HG03196 (cell line): ENCODE data around the gene ARHGEF40.
"Not testable (repeated sequence)": the region's sequence is repeated elsewhere in the genome, so short reads cannot be mapped to it uniquely, and the experiment has no call there.

Experiments used
- ATAC-seq: cut with Tn5 transposase; IDR thresholded peaks from one replicate; pipeline ENCODE4 v1.9.1; 2021; ENCODE audit not compliant: unreplicated experiment

ARHGEF40 gene

DNA sequence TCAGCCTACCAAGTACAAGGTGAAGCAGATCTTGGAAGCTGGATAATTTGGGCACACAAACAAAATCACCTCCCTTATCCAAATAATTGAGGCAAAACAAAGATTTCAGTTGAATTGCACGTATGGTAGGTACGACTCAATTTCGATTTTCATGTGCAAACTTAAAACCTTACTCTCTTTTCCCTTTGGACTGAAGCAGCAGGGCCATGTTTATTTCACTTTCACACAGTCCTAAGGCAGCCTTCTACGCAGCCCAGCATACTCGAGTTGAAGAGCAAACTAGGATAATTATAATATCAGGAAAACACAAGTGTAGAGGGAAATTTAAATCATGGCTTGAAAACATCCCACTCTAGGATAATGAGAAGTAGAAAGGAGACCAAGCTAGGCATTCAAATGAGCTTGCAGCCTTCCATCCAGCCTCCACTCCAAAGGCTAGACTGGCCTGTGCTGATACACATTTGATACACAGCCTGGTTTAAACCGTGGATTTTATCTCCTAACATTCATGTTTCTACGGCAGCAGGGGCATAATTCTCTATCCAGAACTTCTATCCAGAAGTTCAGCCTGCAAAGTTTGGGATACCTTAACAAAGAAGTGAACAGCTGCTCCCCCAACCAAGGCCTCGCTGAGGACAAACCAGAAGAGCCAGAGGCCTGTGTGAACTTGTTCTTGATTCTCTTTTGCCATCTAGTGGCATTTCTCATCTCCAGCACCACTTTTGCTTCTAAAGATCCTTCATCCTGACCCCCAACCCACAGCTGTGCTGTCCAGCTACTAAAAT lies 30.3 kb upstream of the ARHGEF40 start:
- no peak for ATAC-seq

DNA sequence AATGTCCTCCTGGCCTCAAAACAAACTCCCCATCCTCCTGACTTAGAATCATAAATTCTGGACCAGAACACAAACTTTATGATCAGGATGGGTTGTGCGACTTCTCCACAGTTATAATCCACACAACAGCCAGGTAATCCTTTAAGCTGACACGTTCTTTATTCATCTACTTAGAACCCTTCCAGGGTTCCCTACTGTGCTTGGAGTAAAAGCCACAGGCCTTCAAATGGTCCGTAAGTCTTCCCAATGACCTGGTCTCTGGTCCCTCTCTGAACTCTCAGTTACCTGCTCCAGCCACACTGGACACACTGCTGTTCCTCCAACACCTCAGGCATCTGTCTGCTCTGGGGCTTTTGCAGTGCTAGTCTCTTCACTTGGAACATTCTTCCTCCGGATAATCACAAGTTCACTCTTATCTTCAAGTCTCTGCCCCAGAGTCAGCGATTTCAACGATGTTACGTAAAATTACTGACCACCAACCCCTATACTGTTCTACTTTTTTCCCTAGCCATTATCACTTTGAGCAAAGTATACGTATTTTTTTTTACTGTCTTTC lies 29.7 kb upstream of the ARHGEF40 start:
- no peak for ATAC-seq

DNA sequence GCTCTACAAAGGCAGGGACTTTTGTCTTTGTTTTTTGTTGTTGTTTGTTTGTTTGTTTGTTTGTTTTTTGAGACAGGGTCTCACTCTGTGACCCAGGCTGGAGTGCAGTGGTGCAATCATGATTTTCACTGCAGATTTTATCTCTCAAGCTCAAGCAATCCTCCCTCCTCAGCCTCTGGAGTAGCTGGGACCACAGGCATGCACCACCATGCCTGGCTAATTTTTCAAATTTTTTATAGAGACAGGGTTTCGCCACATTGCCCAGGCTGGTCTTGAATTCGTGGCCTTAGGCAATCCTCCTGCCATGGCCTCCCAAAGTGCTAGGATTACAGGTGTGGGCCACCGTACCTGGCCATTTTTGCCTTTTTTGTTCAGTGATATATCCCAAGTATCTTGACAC lies 29.2 kb upstream of the ARHGEF40 start:
- not testable (repeated sequence) for ATAC-seq

DNA sequence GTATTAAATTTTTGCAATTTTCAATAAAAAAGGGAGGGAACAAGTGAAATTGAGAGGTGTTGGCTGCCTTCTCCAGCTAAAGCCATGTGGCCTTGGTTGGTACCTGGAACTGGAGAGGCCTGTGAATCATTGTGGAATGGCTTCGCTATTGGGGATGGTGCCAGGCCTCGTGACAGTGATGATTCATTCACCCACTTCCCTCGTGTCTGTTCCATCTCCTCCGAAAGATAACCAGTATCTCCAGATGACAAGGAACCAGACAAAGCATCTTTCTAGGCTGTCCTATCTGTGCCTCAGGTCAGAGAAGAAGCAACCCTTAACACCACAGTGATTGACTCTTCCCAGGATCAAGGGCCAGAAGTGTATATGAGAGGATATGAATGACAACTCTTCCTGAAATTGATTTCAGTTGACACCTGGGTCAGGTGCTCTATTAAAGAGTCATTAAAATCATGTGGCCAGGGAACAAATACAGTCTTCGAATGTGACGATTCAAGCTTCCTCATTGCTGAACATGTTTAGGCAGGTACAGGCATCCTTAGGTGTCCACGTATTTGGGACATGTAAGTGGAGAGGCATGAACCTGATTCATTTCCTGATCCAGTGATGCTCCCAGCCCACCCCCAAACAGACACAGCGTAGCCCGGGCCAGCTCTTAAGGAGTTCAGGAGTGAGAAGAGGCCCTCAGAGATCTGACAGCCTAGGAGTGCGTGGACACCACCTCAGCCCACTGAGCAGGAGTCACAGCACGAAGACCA lies 28.2 kb upstream of the ARHGEF40 start, which contains the start of gene RNASE7:
RNASE7 (plus strand) TSS at position 687 of the 758 bp plus-strand sequence. CDS start 631 bp downstream, outside the sequence.
- no peak for ATAC-seq

DNA sequence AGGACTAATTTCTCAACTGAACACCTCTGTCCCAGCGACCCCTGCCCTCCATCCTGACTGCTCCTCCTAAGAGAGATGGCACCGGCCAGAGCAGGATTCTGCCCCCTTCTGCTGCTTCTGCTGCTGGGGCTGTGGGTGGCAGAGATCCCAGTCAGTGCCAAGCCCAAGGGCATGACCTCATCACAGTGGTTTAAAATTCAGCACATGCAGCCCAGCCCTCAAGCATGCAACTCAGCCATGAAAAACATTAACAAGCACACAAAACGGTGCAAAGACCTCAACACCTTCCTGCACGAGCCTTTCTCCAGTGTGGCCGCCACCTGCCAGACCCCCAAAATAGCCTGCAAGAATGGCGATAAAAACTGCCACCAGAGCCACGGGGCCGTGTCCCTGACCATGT lies 27.2 kb upstream of the ARHGEF40 start:
- no peak for ATAC-seq

DNA sequence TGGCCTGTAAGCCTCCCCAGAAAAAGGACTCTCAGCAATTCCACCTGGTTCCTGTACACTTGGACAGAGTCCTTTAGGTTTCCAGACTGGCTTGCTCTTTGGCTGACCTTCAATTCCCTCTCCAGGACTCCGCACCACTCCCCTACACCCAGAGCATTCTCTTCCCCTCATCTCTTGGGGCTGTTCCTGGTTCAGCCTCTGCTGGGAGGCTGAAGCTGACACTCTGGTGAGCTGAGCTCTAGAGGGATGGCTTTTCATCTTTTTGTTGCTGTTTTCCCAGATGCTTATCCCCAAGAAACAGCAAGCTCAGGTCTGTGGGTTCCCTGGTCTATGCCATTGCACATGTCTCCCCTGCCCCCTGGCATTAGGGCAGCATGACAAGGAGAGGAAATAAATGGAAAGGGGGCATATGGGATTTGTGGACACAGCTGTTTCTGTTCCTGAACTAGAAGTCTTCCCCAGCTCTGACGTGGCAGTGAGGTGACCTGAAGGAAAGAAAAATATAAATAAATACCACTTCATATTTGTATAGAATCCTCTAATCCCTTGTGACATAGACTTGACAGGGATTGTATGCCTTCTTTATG lies 26.6 kb upstream of the ARHGEF40 start:
- no peak for ATAC-seq

DNA sequence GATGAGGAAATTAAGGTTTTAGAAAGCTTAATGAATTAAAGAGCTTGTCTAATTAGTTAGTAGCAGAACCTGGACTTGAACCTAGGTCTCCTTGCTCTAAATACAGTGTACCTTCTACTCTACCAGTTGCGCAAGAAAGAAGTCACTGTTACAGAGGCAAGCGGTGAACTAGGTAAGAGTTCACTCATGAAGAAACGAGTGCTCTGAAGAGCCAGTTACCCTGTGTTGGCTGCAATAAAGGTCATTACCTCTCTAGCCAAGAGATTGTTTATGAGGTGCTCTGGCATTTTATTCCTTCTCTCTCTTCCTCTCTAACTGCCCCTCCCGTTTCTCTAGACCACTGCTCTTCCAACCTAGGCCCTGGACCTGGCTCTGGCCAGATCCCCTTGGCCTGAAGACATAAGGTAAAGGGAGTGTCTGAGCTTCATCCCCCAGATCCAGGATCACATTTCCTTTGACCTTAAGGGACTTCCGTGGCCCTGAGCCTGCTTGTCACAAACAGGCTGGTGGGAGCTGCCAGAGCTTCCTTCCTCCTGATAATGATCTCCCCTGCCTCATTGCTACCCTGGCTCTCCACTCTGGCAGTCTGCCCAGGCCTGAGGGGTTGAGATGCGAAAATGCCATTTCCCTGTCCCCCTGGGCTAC lies 26.0 kb upstream of the ARHGEF40 start:
- no peak for ATAC-seq

DNA sequence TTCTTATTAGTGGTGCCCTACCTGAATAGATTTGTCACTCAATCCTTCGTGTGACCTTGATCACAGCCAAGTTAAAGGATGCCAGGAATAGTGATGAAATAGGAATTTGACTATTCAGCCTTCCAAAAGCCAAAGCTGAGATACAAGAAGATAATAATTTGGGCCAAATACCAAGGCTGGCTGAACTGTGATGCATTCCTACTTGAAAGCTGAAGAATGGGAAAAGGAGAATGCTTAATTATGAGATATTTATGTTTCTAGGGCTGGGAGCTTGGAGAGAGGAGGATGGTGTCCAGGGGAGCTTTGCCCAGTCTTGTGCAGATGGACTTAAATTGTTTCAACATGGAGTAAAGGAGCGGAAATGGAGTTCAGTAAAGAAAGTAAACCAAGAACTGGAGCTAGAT lies 22.7 kb upstream of the ARHGEF40 start:
- ATAC-seq = no peak

DNA sequence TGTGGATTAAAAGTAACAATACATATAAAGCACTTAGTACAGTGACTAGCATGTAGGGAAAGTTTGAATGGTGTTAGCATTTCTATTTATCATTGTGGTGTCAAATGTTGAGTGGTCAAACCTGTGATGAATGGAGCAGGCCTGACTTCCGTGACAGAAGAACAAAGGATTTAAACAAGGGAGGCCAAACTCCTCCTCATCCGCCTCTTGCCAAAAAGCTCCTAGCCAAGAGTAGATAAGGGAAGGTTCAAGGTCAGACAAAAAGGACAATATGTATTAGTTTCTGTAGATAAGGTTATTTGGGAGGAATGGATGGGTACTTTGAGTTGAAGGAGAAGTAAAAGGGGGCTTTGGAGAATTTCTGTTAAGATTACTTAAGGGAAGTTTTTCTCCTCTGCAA lies 21.5 kb upstream of the ARHGEF40 start:
- no peak for ATAC-seq

DNA sequence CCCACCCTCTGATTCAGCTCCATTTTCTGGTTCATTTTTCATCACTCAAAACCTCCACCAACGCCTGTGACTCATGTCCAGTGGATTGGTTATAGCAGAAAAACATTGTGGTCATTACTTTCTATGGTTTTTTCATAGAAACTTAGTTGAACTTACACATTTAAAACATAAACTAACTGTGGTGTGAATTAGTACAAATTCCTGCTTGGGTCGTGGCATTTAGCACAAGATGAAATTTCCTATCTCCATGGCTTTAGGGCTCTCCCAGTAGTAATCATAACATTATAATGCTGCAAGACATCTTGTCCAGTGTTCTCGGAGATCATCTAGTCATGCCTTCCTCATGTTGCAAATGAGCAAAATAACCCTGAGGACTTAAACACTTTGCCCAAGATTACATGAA lies 20.8 kb upstream of the ARHGEF40 start:
- ATAC-seq = no peak

DNA sequence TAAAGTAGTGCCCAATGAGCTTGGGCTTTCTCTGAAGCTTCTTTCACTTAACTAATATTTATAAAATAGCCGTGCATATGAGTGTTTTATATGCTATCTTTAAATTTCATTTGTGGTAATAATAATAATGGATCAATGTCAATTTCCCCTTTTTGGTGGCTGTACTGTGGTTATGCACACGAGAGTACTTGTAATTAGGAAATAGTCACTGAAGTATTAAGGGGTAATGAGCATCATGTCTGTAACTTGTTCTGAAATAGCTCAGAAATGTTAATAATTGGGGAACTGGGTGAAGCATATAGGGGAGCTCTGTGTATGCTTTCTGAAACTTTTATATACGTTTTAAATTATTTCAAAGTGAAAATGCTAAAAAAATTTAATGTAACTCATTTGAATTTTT lies 19.5 kb upstream of the ARHGEF40 start:
- no peak for ATAC-seq

DNA sequence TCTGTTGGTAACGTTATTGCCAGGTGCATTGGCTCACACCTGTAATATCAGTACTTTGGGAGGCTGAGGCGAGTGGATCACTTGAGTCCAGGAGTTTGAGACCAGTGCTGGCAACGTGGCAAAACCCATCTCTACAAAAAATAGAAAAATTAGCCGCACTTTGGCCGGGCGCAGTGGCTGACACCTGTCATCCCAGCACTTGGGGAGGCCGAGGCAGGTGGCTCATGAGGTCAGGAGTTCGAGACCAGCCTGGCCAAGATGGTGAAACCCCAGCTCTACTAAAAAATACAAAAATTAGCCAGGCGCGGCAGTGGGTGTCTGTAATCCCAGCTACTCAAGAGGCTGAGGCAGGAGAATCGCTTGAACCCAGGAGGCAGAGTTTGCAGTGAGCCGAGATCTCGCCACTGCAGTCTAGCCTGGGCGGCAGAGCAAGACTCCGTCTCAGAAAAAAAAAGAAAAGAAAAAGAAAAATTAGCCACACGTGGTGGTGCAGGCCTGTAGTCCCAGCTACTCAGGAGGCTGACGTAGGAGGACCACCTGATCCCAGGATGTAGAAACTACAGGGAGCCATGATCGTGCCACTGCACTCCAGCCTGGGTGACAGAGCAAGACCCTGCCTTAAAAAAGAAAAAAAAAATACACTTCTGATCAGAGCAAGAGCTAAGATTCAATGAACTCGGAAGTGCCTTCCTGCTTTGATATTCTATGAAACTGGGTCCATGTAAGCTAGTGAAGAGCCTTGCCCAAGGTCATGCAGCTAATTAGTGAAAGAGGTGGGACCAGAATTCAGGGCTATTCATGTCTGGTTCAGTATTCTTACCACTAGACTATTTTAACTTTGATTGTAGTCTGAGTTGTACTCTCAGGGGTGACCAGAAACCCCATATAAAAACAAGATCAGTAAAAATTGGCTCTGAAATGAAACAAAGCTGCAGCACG lies 16.7 kb upstream of the ARHGEF40 start:
- no peak for ATAC-seq

DNA sequence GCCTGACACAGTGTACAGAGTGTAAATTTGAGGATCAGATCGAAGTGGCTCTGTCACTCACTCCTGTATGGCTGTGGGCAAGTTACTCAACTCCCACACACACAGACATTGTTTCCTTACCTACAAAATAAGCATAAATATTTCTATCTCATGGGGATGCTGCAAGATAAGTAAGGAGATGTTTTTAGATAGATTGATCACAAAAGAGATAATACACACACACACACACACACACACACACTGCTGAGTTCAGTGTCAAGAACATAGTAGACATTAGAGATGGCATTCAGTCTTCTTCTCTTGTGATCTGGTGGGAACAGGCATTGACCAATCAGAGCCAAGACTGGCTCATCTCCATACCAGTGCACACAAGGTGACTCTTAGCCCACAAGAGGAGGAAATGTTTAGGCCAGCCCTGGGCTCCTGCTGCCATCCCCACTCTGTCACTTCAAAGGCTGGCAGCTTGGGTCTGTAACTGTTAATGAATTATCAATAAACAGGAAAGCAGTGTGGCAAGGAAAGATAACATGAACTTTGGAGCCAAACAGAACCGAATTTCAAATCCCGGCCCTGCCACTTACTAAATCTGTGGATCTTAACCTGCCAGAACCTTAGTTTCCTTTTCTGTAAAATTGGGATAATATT lies 15.9 kb upstream of the ARHGEF40 start:
- no peak for ATAC-seq

DNA sequence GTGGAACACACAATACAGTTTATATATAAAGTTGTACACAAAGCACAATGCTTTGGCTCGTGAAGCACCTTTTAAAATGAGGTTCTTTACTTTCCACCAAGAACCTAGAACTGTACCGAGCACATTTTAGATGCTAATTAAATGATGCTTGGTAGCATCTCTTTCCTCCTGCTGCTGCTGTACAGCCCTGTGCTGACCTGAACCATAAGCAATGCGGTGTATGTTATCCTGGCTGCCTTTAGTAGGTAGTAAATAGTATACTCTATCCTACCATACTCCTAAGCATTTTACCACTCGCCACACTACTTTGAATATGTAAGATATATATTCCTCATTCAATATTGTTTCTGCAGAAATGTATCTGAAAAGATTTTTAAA lies 15.3 kb upstream of the ARHGEF40 start:
- no peak for ATAC-seq

DNA sequence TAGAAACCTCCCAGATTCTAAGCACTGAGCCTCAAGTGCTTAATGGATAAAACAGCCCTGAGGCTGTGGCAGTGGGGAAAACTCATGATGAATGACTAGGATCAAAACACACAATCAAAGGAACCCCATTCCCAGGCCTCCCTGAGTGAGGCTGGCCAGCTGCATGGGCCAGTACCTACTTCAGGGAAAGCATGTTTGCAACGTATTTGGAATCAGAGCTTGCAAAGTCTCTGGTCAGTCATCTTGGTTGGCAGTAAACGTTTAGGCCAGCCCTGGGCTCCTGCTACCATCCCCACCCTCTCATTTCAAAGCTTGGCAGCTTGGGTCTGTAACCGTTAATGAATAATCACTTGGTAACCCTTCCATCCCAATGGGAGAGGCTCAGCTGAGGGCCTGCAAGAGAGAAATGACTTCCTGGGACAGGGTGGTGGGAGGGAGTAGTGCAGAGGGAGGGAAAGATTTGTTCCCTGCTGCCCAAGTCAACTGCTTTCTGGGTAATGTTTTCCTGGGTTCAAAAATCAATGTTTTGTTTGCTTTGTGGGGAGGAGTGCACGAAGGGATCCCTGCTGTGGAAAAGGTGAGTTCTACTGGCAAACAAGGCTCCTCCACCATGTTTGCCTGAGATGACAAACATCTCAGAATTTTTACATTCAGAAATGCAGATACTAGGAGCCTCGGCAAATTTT lies 14.5 kb upstream of the ARHGEF40 start:
- ATAC-seq = no peak

DNA sequence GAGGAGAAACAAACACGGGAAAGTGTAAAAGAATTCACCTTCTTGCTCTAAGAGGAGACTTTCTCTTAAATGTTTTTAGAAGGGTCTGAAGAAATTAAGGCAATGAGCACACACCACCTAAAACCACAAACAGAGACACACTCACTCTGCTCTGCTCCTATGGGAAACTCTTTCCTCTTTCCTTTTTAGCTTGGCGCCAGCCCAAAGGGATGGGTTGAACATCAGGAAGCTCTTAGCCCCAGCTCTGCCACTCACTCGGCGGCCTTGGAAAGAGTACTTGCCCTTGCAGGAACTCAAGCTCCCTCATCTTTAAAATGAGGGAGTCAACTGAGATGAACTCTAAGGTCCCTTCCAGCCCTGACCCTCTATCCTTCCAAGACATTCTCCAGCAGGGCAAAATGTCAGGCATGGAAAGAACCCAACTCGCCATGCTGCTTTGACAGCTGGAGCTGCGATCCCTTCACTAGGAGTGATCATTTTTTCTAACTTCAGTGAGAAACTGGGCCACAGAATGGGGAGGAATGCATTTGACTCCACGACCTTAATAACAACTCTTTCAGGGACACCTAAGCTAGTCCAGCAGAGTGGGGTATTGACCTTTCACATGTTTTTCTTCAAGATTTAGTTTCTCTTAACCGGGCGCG lies 13.5 kb upstream of the ARHGEF40 start:
- ATAC-seq = no peak

DNA sequence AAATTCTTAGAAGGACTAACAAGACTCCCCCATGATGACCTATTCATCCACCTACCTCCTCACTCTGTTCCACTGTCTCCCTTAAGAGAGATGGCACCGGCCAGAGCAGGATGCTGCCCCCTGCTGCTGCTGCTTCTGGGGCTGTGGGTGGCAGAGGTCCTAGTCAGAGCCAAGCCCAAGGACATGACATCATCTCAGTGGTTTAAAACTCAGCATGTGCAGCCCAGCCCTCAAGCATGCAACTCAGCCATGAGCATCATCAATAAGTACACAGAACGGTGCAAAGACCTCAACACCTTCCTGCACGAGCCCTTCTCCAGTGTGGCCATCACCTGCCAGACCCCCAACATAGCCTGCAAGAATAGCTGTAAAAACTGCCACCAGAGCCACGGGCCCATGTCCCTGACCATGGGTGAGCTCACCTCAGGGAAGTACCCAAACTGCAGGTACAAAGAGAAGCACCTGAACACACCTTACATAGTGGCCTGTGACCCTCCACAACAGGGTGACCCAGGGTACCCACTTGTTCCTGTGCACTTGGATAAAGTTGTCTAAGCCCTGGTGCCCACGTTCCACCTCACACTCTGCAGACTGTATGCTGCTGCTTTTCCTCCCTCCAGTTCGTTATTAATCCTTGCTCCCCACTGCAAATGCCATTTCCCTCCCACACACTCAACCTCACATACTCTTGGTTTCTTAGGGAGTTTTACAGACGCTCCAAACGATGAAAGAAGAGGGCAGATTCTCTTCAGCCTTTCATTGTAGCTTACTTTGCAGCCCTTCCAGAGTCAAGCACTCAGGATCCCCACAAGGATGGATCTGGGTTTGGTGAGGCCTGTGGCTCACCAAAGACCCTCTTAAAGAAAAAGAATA lies 12.1 kb upstream of the ARHGEF40 start, which contains the start of gene RNASE8:
RNASE8 (plus strand) TSS at position 20 of the 873 bp plus-strand sequence; CDS start at position 91, 71 bp downstream.
- no peak for ATAC-seq
